B cell (primary cell): ENCODE results near the gene MRPS2. TPM values are rescaled to one million over a fixed set of nuclear protein-coding genes. Genes with fewer than 3 reads are reported as not detected.

Source experiments
- ATAC-seq: fragments of 200-7000 bp; cut with Tn5 transposase; one replicate; pipeline ENCODE4 v1.10.0; 2021; ENCODE audit warnings: low read depth, mild to moderate bottlenecking, moderate number of reproducible peaks, moderate library complexity
- CTCF ChIA-PET: fragments of 350-600 bp; sonication (Branson Sonifier 250); formaldehyde crosslinking; loops from one replicate; lab custom pipeline; 2021; ENCODE audit warnings: antibody characterized with exemption, inconsistent platforms; lab: Charles Lee
- POLR2A ChIA-PET: fragments of 350-600 bp; sonication (Branson Sonifier 250); formaldehyde crosslinking; loops from one replicate; lab custom pipeline; 2021; ENCODE audit warnings: antibody characterized with exemption; lab: Charles Lee
- DNase-seq: peaks from one replicate; pipeline ENCODE4 v3.0.0; 2013
- H2AFZ ChIP-seq: 2 replicates; pipeline ENCODE4 v1.6.1; 2012; ENCODE audit warnings: mild to moderate bottlenecking, low read depth, low read length; ENCODE audit not compliant: insufficient read depth, poor library complexity, severe bottlenecking
- H3K27ac ChIP-seq, 2 donors: 1 replicate in 1 of 2; 2 replicates in 1 of 2; pipeline ENCODE4 v1.5.1; 2012 to 2013; ENCODE audit warnings: low read length in 2 of 2, mild to moderate bottlenecking in 2 of 2, moderate library complexity in 1 of 2
- H3K27me3 ChIP-seq, 4 experiments: fragments of 200-600 bp in 1 of 4; sonication (generic) in 1 of 4; replicated peaks in 1 of 4; 1 replicate in 2 of 4; 2 replicates in 2 of 4; pipeline versions ENCODE4 v1.6.1 to v1.7.0; 2013 to 2016; ENCODE audit warnings: low read length in 3 of 4, mild to moderate bottlenecking in 2 of 4, mixed read lengths in 1 of 4, moderate library complexity in 1 of 4; ENCODE audit not compliant: insufficient read depth in 4 of 4, control insufficient read depth in 3 of 4; ENCODE audit errors: control extremely low read depth in 1 of 4
- H3K36me3 ChIP-seq, 2 experiments: replicated peaks in 1 of 2; 1 replicate in 1 of 2; 2 replicates in 1 of 2; pipeline versions ENCODE4 v1.6.1 to v1.7.1; 2013; ENCODE audit warnings: low read length in 1 of 2; ENCODE audit not compliant: insufficient read depth in 2 of 2, control insufficient read depth in 1 of 2; ENCODE audit errors: control extremely low read depth in 1 of 2, extremely low read depth in 1 of 2
- H3K4me1 ChIP-seq, 2 donors: fragments of 200-600 bp in 1 of 2; sonication (generic) in 1 of 2; 1 replicate in 1 of 2; 2 replicates in 1 of 2; pipeline versions ENCODE4 v1.5.1 to v1.6.1; 2013 to 2017; ENCODE audit warnings: low read length in 2 of 2; ENCODE audit not compliant: control insufficient read depth in 2 of 2, insufficient read depth in 2 of 2
- H3K4me2 ChIP-seq: replicated peaks from 2 replicates; pipeline ENCODE3; 2012; ENCODE audit warnings: mild to moderate bottlenecking, low read depth, low read length; ENCODE audit not compliant: poor library complexity, severe bottlenecking
- H3K4me3 ChIP-seq, 5 experiments: fragments of 200-600 bp in 1 of 5; sonication (generic) in 1 of 5; 1 replicate in 3 of 5; 2 replicates in 2 of 5; pipeline versions ENCODE4 v1.5.1 to v1.7.0; 2011 to 2016; ENCODE audit warnings: low read length in 4 of 5, mild to moderate bottlenecking in 4 of 5, low read depth in 2 of 5, control low read depth in 1 of 5, moderate library complexity in 1 of 5; ENCODE audit not compliant: insufficient read depth in 1 of 5; ENCODE audit errors: control extremely low read depth in 1 of 5, extremely low read depth in 1 of 5
- H3K79me2 ChIP-seq: fragments of 200-600 bp; sonication (generic); one replicate; pipeline ENCODE4 v1.6.0; 2016; ENCODE audit warnings: low read length; ENCODE audit not compliant: control insufficient read depth, insufficient read depth
- H3K9ac ChIP-seq: fragments of 200-600 bp; sonication (generic); 2 replicates; pipeline ENCODE4 v1.6.1; 2017; ENCODE audit warnings: mild to moderate bottlenecking, low read length, moderate library complexity
- H3K9me3 ChIP-seq, 3 donors: one replicate each; pipeline versions ENCODE4 v1.6.1 to v1.7.1; 2013; ENCODE audit warnings: low read length in 2 of 3; ENCODE audit not compliant: control insufficient read depth in 2 of 3, insufficient read depth in 1 of 3; ENCODE audit errors: control extremely low read depth in 1 of 3
- H4K20me1 ChIP-seq: 2 replicates; pipeline ENCODE4 v1.6.0; 2012; ENCODE audit warnings: mild to moderate bottlenecking, low read length; ENCODE audit not compliant: insufficient read depth, control insufficient read depth, poor library complexity, severe bottlenecking
- H3K27ac Mint-ChIP-seq: one replicate; pipeline ENCODE4 v1.8.0; 2021; ENCODE audit warnings: mixed read lengths
- H3K27me3 Mint-ChIP-seq: one replicate; pipeline ENCODE4 v1.8.0; 2021; ENCODE audit warnings: mixed read lengths
- H3K4me1 Mint-ChIP-seq: one replicate; pipeline ENCODE4 v1.8.0; 2021; ENCODE audit warnings: mixed read lengths
- H3K4me3 Mint-ChIP-seq: one replicate; pipeline ENCODE4 v1.8.0; 2021; ENCODE audit warnings: mixed read lengths
- H3K9me3 Mint-ChIP-seq: one replicate; pipeline ENCODE4 v1.8.0; 2022; ENCODE audit warnings: mixed read lengths; ENCODE audit not compliant: insufficient read depth
- EZH2 ChIP-seq: IDR thresholded peaks from 2 replicates; pipeline ENCODE4 v1.6.1; 2012; ENCODE audit warnings: borderline replicate concordance, low read depth, mild to moderate bottlenecking, moderate library complexity, low read length; ENCODE audit not compliant: insufficient read depth, poor library complexity, severe bottlenecking
- WGBS: methylation state at CpG from one replicate; pipeline ENCODE4 v1.1.5; 2013; ENCODE audit warnings: missing lambda C conversion rate; ENCODE audit not compliant: insufficient coverage; 5-methylcytosine and 5-hydroxymethylcytosine counted together
- intact Hi-C: fragments of 100-400 bp; cut with micrococcal nuclease; formaldehyde crosslinking; loops from one replicate; pipeline ENCODE4 v1.10.0; 2022
- polyA plus RNA-seq: library from polyadenylated mRNA; depleted of rRNA; stranded (reverse); fragments of >200 nt; gene quantifications from 2 replicates; pipeline ENCODE4 v1.2.3, GENCODE V29; 2012
- total RNA-seq, 2 donors: library from RNA; stranded (reverse); fragments of 120-200 nt in 1 of 2; gene quantifications; 1 replicate in 1 of 2; 2 replicates in 1 of 2; pipeline versions ENCODE4 v1.2.3 to v1.2.4, GENCODE V29; 2013 to 2022
- TF ChIP-seq, protein P1 (sequence below): fragments of 200-600 bp; IDR thresholded peaks from one replicate; pipeline ENCODE4 v1.8.0; 2022; ENCODE audit warnings: antibody characterized with exemption, mild to moderate bottlenecking

Gene MRPS2
- total and polyA plus RNA-seq, 2 donors (not counting 1 experiment from before 2014, with no cell fraction given) = 26.7 to 55.1 TPM

GRCh38 chr9:135488527-135488926, 12.0 kb upstream of the MRPS2 start:
- CTCF ChIA-PET = no interaction called here
- intact Hi-C loops = no loop called here
- DNase-seq = no peak

DNA sequence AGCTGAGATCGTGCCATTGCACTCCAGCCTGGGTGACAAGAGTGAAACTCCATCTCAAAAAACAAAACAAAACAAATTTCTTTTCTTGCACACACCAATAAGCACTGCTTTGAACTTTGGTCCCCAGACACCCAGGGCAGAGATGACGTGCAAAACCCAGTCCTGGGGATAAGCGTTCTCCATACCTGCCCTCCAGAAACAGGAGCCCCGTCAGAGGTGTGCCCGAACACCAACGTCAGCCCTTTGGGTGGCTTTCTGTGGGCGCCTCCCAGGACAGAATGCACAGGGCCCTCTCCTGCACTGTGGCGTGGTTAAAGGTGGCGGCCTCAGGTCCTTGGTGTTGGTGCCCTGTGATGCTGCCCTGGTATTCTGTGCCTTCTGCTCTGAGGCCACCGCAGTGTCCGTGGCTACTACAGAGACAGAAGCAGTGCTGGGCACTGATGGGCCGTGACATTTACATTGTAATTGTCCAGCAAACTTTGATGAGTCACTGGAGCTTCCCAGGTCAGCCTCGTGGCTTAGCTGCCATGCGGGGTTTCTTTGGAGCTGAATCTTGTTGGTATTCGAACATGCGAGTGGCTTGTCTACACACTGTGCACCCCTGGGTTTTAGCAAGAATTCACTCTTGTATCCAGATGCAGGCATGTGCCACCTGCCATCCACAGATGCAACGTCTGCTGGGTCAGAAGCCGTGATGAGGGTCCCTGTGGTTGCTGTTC, 11.1 kb upstream of the MRPS2 start:
- Mint-ChIP-seq H3K9me3 (no peaks in the 10 kb centered on the region), H3K27ac (no peak overlapping the region), H3K4me1 (no peaks in the 10 kb centered on the region), H3K27me3 (no peaks in the 10 kb centered on the region), H3K4me3 (no peak overlapping the region)
- no peak overlapping the region for H3K9ac ChIP-seq
- H3K4me1 ChIP-seq = no peaks in the 10 kb centered on the region
- H4K20me1 ChIP-seq = no peaks in the 10 kb centered on the region
- H3K4me2 ChIP-seq = no peak overlapping the region
- WGBS = 89% methylated on average over 17 of the region's 18 CpGs
- H3K36me3 ChIP-seq = no peaks in the 10 kb centered on the region
- H3K9me3 ChIP-seq = no peaks in the 10 kb centered on the region
- ChIA-PET CTCF (interaction anchor here (1.1 kb wide), 1 partner anchor 9 kb away, joined by 3 read pairs; no protein-coding TSS in a partner anchor), POLR2A (no interaction called here)
- ATAC-seq = no peak
- no peaks in the 10 kb centered on the region for H3K27me3 ChIP-seq
- DNase-seq = no peak
- intact Hi-C loops = no loop called here
- no peaks in the 10 kb centered on the region for H3K79me2 ChIP-seq
- no peak overlapping the region for H3K27ac ChIP-seq
- H3K4me3 ChIP-seq = no peak overlapping the region
- TF ChIP-seq, protein P1, sequence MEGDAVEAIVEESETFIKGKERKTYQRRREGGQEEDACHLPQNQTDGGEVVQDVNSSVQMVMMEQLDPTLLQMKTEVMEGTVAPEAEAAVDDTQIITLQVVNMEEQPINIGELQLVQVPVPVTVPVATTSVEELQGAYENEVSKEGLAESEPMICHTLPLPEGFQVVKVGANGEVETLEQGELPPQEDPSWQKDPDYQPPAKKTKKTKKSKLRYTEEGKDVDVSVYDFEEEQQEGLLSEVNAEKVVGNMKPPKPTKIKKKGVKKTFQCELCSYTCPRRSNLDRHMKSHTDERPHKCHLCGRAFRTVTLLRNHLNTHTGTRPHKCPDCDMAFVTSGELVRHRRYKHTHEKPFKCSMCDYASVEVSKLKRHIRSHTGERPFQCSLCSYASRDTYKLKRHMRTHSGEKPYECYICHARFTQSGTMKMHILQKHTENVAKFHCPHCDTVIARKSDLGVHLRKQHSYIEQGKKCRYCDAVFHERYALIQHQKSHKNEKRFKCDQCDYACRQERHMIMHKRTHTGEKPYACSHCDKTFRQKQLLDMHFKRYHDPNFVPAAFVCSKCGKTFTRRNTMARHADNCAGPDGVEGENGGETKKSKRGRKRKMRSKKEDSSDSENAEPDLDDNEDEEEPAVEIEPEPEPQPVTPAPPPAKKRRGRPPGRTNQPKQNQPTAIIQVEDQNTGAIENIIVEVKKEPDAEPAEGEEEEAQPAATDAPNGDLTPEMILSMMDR = no peak
- no peak for TF ChIP-seq EZH2
- H2AFZ ChIP-seq = no peak overlapping the region

More at GRCh38 chr9:135488527-135488926, 12.0 kb upstream of the MRPS2 start:
- ATAC-seq = no peak
- WGBS = 94% methylated on average over 17 of the region's 17 CpGs
- Histone ChIP-seq H3K27ac (no peak overlapping the region), H3K4me1 (no peaks in the 10 kb centered on the region), H3K9ac (no peak overlapping the region), H2AFZ (no peak overlapping the region), H4K20me1 (no peaks in the 10 kb centered on the region), H3K27me3 (peaks cover 0 to 1% (median 0%) of the 10 kb centered on the region in 4 experiments), H3K4me3 (no peak overlapping the region), H3K9me3 (no peaks in the 10 kb centered on the region), H3K4me2 (no peak overlapping the region), H3K79me2 (no peaks in the 10 kb centered on the region), H3K36me3 (no peaks in the 10 kb centered on the region)
- Mint-ChIP-seq H3K27ac (no peak overlapping the region), H3K4me1 (no peaks in the 10 kb centered on the region), H3K27me3 (no peaks in the 10 kb centered on the region), H3K4me3 (no peak overlapping the region), H3K9me3 (no peaks in the 10 kb centered on the region)
- TF ChIP-seq, protein P1 = no peak
- no peak for TF ChIP-seq EZH2
- POLR2A ChIA-PET = no interaction called here
